Lower leg skin (tissue), 3 donors: Measurements from ENCODE around the gene ATAD3C.

ENCODE experiments used
- CTCF ChIP-seq, 3 donors: fragments of 450-650 bp; IDR thresholded peaks; one replicate each; pipeline ENCODE4 v1.5.1; 2016; ENCODE audit warnings: antibody characterized with exemption in 3 of 3, mild to moderate bottlenecking in 3 of 3, moderate library complexity in 2 of 3
- POLR2A ChIP-seq, 2 donors: fragments of 450-650 bp; IDR thresholded peaks; one replicate each; pipeline ENCODE4 v1.6.1; 2016 to 2017; ENCODE audit warnings: antibody characterized with exemption in 2 of 2, mild to moderate bottlenecking in 1 of 2, moderate library complexity in 1 of 2

GRCh38 chr1:1511533-1512285 lies 62.2 kb downstream of the ATAD3C start, which contains the start of gene ATAD3A:
- TF ChIP-seq POLR2A (IDR thresholded peaks at IDR 0.05) (no peak), CTCF (IDR thresholded peaks at IDR 0.05) (no peak)
